HCT116 (cell line): ENCODE data around the gene ZNF555. TPM values are rescaled to one million over a fixed set of nuclear protein-coding genes. Genes with fewer than 3 reads are reported as not detected.

ENCODE experiments used
- ATAC-seq: fragments of 200-7000 bp; cut with Tn5 transposase; 2 replicates; pipeline ENCODE4 v1.9.1; 2020; ENCODE audit warnings: mild to moderate bottlenecking, moderate library complexity
- BruUV-seq: library from RNA; stranded (reverse); fragments of 400-500 nt; replicated peaks from 2 replicates; lab custom pipeline; 2021; lab: Mats Ljungman, UMichigan
- CTCF ChIA-PET: fragments of 300-600 bp; sonication (Branson Sonifier 250); formaldehyde crosslinking; loops from one replicate; lab custom pipeline; 2021; ENCODE audit warnings: antibody characterized with exemption; lab: Charles Lee
- POLR2A ChIA-PET: fragments of 300-600, 350-600 bp; sonication (Branson Sonifier 250); formaldehyde crosslinking; loops from one replicate; lab custom pipeline; 2021; ENCODE audit warnings: antibody characterized with exemption; lab: Charles Lee
- RAD21 ChIA-PET, 2 experiments: fragments of 300-600 bp; sonication (Branson Sonifier 250); formaldehyde crosslinking; loops; one replicate each; lab custom pipeline; 2023; ENCODE audit warnings: low total read pairs in 2 of 2; ENCODE audit not compliant: uncharacterized antibody in 2 of 2, unreplicated experiment in 2 of 2, low non-redundant PET in 1 of 2; lab: Charles Lee
- DNase-seq: peaks from one replicate; pipeline ENCODE4 v3.0.0-alpha.2; 2010; ENCODE audit warnings: low read depth, low spot score
- H2AFZ ChIP-seq: fragments of 200-600 bp; shearing (Covaris generic), sonication (generic); 2 replicates; pipeline ENCODE4 v1.6.1; 2017; ENCODE audit warnings: low read depth, mixed run types, mixed read lengths, antibody characterized with exemption, low read length; ENCODE audit not compliant: poor library complexity, severe bottlenecking
- H3K27ac ChIP-seq: 2 replicates; pipeline ENCODE4 v1.5.1; 2012; ENCODE audit warnings: low read depth, low read length
- H3K27me3 ChIP-seq: fragments of 200-600 bp; sonication (generic); 2 replicates; pipeline ENCODE4 v1.6.1; 2016; ENCODE audit warnings: mixed run types, low read length, mixed read lengths; ENCODE audit not compliant: insufficient read depth
- H3K36me3 ChIP-seq, 2 experiments: fragments of 200-500 bp in 1 of 2; fragments of 200-600 bp in 1 of 2; sonication (Bioruptor generic) in 1 of 2; sonication (generic) in 1 of 2; 2 replicates each; pipeline versions ENCODE4 v1.5.1 to v1.6.1; 2014 to 2016; ENCODE audit warnings: low read length in 2 of 2, inconsistent platforms in 1 of 2, mixed read lengths in 1 of 2, mixed run types in 1 of 2; ENCODE audit not compliant: insufficient read depth in 2 of 2, control insufficient read depth in 1 of 2
- H3K4me1 ChIP-seq, 2 experiments: fragments of 200-600 bp in 1 of 2; sonication (generic) in 1 of 2; 2 replicates each; pipeline versions ENCODE4 v1.5.1 to v1.6.1; 2012 to 2017; ENCODE audit warnings: low read length in 2 of 2, inconsistent platforms in 1 of 2, mild to moderate bottlenecking in 1 of 2, mixed read lengths in 1 of 2, mixed run types in 1 of 2, moderate library complexity in 1 of 2; ENCODE audit not compliant: insufficient read depth in 2 of 2, control insufficient read depth in 1 of 2
- H3K4me2 ChIP-seq: fragments of 200-600 bp; sonication (generic); 2 replicates; pipeline ENCODE4 v1.6.1; 2017; ENCODE audit warnings: mixed run types, low read length, mixed read lengths
- H3K4me3 ChIP-seq, 2 experiments: fragments of 200-600 bp in 1 of 2; sonication (generic) in 1 of 2; replicated peaks in 1 of 2; 2 replicates each; pipeline ENCODE4 v1.5.1; 2011 to 2016; ENCODE audit warnings: low read length in 2 of 2, control low read depth in 1 of 2, low read depth in 1 of 2, mild to moderate bottlenecking in 1 of 2, mixed read lengths in 1 of 2, mixed run types in 1 of 2
- H3K79me2 ChIP-seq: fragments of 200-600 bp; sonication (generic); 2 replicates; pipeline ENCODE4 v1.6.1; 2017; ENCODE audit warnings: mild to moderate bottlenecking, mixed run types, low read length, moderate library complexity, mixed read lengths; ENCODE audit not compliant: insufficient read depth
- H3K9ac ChIP-seq: fragments of 200-600 bp; sonication (generic); 2 replicates; pipeline ENCODE4 v1.6.1; 2016; ENCODE audit warnings: low read length, mixed read lengths
- H3K9me2 ChIP-seq: fragments of 200-600 bp; sonication (generic), shearing (Covaris generic); 2 replicates; pipeline ENCODE4 v1.6.1; 2017; ENCODE audit warnings: mixed run types, mild to moderate bottlenecking, moderate library complexity; ENCODE audit not compliant: insufficient read depth
- H3K9me3 ChIP-seq, 2 experiments: fragments of 200-500 bp in 1 of 2; fragments of 200-600 bp in 1 of 2; sonication (Bioruptor generic) in 1 of 2; sonication (generic) in 1 of 2; 2 replicates each; pipeline ENCODE4 v1.6.1; 2014 to 2017; ENCODE audit warnings: low read length in 2 of 2, mixed read lengths in 2 of 2, inconsistent platforms in 1 of 2, low read depth in 1 of 2, mild to moderate bottlenecking in 1 of 2, mixed run types in 1 of 2, moderate library complexity in 1 of 2; ENCODE audit not compliant: control insufficient read depth in 1 of 2, insufficient read depth in 1 of 2
- H4K20me1 ChIP-seq: fragments of 200-600 bp; sonication (generic), shearing (Covaris generic); 2 replicates; pipeline ENCODE4 v1.6.1; 2017; ENCODE audit warnings: mixed run types, mild to moderate bottlenecking, moderate library complexity; ENCODE audit not compliant: insufficient read depth
- CBX3 ChIP-seq: IDR thresholded peaks from 2 replicates; pipeline ENCODE4 v1.6.1; 2012; ENCODE audit warnings: low read depth
- CEBPB ChIP-seq: IDR thresholded peaks from 2 replicates; pipeline ENCODE4 v1.6.1; 2012; ENCODE audit warnings: low read depth
- EZH2 ChIP-seq: fragments of 200-600 bp; sonication (generic); IDR thresholded peaks from 2 replicates; pipeline ENCODE4 v1.6.1; 2017; ENCODE audit warnings: antibody characterized with exemption, mixed run types
- EZH2phosphoT487 ChIP-seq: fragments of 200-600 bp; IDR thresholded peaks from 2 replicates; pipeline ENCODE4 v1.6.1; 2018; ENCODE audit warnings: antibody characterized with exemption, borderline replicate concordance
- FOSL1 ChIP-seq: IDR thresholded peaks from 2 replicates; pipeline ENCODE4 v1.6.1; 2012; ENCODE audit warnings: low read depth
- POLR2A ChIP-seq: IDR thresholded peaks from 2 replicates; pipeline ENCODE4 v1.7.0; 2011; ENCODE audit warnings: borderline replicate concordance; ENCODE audit not compliant: insufficient read depth, insufficient read length; ENCODE audit errors: extremely low read depth
- POLR2AphosphoS5 ChIP-seq: IDR thresholded peaks from 2 replicates; pipeline ENCODE4 v1.6.1; 2011; ENCODE audit warnings: mild to moderate bottlenecking, low read depth, low read length, moderate library complexity
- RAD21 ChIP-seq: IDR thresholded peaks from 2 replicates; pipeline ENCODE4 v1.6.1; 2012; ENCODE audit warnings: low read depth, mild to moderate bottlenecking
- REST ChIP-seq: IDR thresholded peaks from 2 replicates; pipeline ENCODE4 v1.6.1; 2012; ENCODE audit warnings: low read depth
- SIN3A ChIP-seq: IDR thresholded peaks from 2 replicates; pipeline ENCODE4 v1.6.1; 2012; ENCODE audit warnings: low read depth
- SRF ChIP-seq: IDR thresholded peaks from 2 replicates; pipeline ENCODE4 v1.6.1; 2012; ENCODE audit warnings: low read depth
- YY1 ChIP-seq: IDR thresholded peaks from 2 replicates; pipeline ENCODE4 v1.6.1; 2011; ENCODE audit warnings: low read length, low read depth, moderate library complexity, mild to moderate bottlenecking; ENCODE audit not compliant: insufficient replicate concordance; ENCODE audit errors: extremely low read depth
- ZFX ChIP-seq: fragments of 450-650 bp; IDR thresholded peaks from 2 replicates; pipeline ENCODE4 v1.6.1; 2017
- intact Hi-C: fragments of 100-400 bp; cut with micrococcal nuclease; formaldehyde crosslinking; loops from 2 replicates; pipeline ENCODE4 v1.10.0; 2022
- total RNA-seq: library from RNA; stranded (reverse); gene quantifications from one replicate; pipeline ENCODE4 v1.2.1, GENCODE V29; 2021; ENCODE audit not compliant: unreplicated experiment
- TF ChIP-seq, protein P1 (sequence below): IDR thresholded peaks from 2 replicates; pipeline ENCODE4 v1.6.1; 2011; ENCODE audit warnings: mild to moderate bottlenecking, low read length, moderate library complexity; ENCODE audit not compliant: insufficient replicate concordance; ENCODE audit errors: extremely low read depth

ZNF555 gene
- total RNA-seq, 1 experiment from 2014 or later: 4.5 TPM

DNA sequence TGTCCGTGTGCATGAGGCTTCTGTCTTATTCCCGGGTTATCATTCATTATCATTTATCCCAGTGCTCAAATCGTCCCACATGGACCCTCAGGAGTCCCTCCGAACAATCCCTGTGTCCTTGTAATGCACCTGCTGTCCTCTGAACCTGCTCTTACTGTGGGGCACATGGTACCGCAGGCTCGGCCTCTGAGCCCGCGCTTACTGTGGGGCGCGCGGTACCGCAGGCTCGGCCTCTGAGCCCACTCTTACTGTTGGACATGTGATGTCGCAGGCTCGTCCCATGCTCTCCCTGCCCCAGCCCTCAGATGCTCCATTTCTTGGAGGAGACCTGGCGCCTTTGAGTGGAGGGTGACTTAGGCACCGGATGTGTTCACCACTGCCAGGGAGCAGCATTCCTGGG, 38.4 kb upstream of the ZNF555 start:
- TF ChIP-seq SRF (no peak), RAD21 (no peak), CEBPB (no peak), CBX3 (no peak), ZFX (no peak)

GRCh38 chr19:2803486-2804155, 37.7 kb upstream of the ZNF555 start:
- H3K36me3 ChIP-seq: peaks cover 45 to 50% of the 10 kb centered on the region in 2 experiments; a peak in 3 of 4 replicates
- ChIA-PET RAD21 (no interaction called here), POLR2A (no interaction called here), CTCF (interaction anchor here (1.4 kb wide), 1 partner anchor 472 kb away, joined by 3 read pairs; no protein-coding TSS in a partner anchor)
- H3K27me3 ChIP-seq: no peaks in the 10 kb centered on the region
- TF ChIP-seq POLR2AphosphoS5 (no peak), SIN3A (no peak), REST (no peak), SRF (no peak), EZH2phosphoT487 (no peak), FOSL1 (no peak), YY1 (no peak), ZFX (no peak), EZH2 (no peak), CBX3 (no peak), POLR2A (no peak)
- TF ChIP-seq, protein P1, sequence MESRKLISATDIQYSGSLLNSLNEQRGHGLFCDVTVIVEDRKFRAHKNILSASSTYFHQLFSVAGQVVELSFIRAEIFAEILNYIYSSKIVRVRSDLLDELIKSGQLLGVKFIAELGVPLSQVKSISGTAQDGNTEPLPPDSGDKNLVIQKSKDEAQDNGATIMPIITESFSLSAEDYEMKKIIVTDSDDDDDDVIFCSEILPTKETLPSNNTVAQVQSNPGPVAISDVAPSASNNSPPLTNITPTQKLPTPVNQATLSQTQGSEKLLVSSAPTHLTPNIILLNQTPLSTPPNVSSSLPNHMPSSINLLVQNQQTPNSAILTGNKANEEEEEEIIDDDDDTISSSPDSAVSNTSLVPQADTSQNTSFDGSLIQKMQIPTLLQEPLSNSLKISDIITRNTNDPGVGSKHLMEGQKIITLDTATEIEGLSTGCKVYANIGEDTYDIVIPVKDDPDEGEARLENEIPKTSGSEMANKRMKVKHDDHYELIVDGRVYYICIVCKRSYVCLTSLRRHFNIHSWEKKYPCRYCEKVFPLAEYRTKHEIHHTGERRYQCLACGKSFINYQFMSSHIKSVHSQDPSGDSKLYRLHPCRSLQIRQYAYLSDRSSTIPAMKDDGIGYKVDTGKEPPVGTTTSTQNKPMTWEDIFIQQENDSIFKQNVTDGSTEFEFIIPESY: no peak
- H3K4me1 ChIP-seq: peaks cover 0 to 1% of the 10 kb centered on the region in 2 experiments; a peak in 2 of 4 replicates
- peaks cover 38% of the 10 kb centered on the region for H3K79me2 ChIP-seq
- H3K9me2 ChIP-seq: no peaks in the 10 kb centered on the region
- no peak overlapping the region for H3K4me3 ChIP-seq
- no TSS peak for BruUV-seq
- DNase-seq (no peak), ATAC-seq (no peak)
- H3K9ac ChIP-seq: no peak overlapping the region
- intact Hi-C loops: no loop called here
- no peaks in the 10 kb centered on the region for H3K9me3 ChIP-seq
- H3K4me2 ChIP-seq: no peak overlapping the region
- H4K20me1 ChIP-seq: no peaks in the 10 kb centered on the region
- no peak overlapping the region for H3K27ac ChIP-seq
- H2AFZ ChIP-seq: no peak overlapping the region

More for the DNA sequence above, 38.4 kb upstream of the ZNF555 start:
- H3K79me2 ChIP-seq: peaks cover 41% of the 10 kb centered on the region
- POLR2A ChIA-PET: no interaction called here
- H3K27ac ChIP-seq: no peak overlapping the region
- peaks cover 45 to 52% of the 10 kb centered on the region in 2 experiments; a peak in 3 of 4 replicates for H3K36me3 ChIP-seq
- no peak overlapping the region for H3K4me2 ChIP-seq
- DNase-seq (no peak), ATAC-seq (no peak)
- no peaks in the 10 kb centered on the region for H3K27me3 ChIP-seq
- CTCF ChIA-PET: no interaction called here
- intact Hi-C loops: no loop called here
- H2AFZ ChIP-seq: no peak overlapping the region
- H3K9ac ChIP-seq: no peak overlapping the region
- H3K9me3 ChIP-seq: no peaks in the 10 kb centered on the region
- H4K20me1 ChIP-seq: no peaks in the 10 kb centered on the region
- no TSS peak for BruUV-seq
- no peak overlapping the region for H3K4me3 ChIP-seq
- peaks cover 0 to 6% of the 10 kb centered on the region in 2 experiments; a peak in 2 of 4 replicates for H3K4me1 ChIP-seq
- RAD21 ChIA-PET: no interaction called here
- H3K9me2 ChIP-seq: no peaks in the 10 kb centered on the region
